Embryonic facial prominence (tissue), 1 donor: ENCODE measurements around the gene ESR2.
"Not testable (repeated sequence)": the region's sequence is repeated elsewhere in the genome, so short reads cannot be mapped to it uniquely, and the experiment has no call there.

ENCODE experiments used
- DNase-seq: peaks from one replicate; pipeline ENCODE4 v3.0.0-alpha.2; 2016; ENCODE audit errors: extremely low spot score

Gene ESR2

GRCh38 chr14:64040044-64040443, 254.1 kb downstream of the ESR2 start:
- DNase-seq: no peak

- no peak for DNase-seq
These were observed 255.2 kb downstream of the ESR2 start for GRCh38 chr14:64038841-64039542.

- not testable (repeated sequence) for DNase-seq
These were observed 256.1 kb downstream of the ESR2 start for GRCh38 chr14:64037869-64038745.

- DNase-seq: no peak
These were observed 259.0 kb downstream of the ESR2 start for GRCh38 chr14:64035143-64035542.
